Glutamatergic neuron (in vitro differentiated cells): ENCODE results near the gene RGL1. TPM values are rescaled to one million over a fixed set of nuclear protein-coding genes. Genes with fewer than 3 reads are reported as not detected.
A peak's percentile ranks its signal among the peaks of the same experiment; 100 is the strongest.

ENCODE experiments used
- DNase-seq: peaks from one replicate; pipeline ENCODE4 v3.0.0; 2022
- H3K27ac Mint-ChIP-seq: one replicate; pipeline ENCODE4 v1.8.0; 2020; ENCODE audit warnings: mild to moderate bottlenecking, mixed read lengths, inconsistent platforms; ENCODE audit not compliant: unreplicated experiment
- H3K27me3 Mint-ChIP-seq: one replicate; pipeline ENCODE4 v1.8.0; 2020; ENCODE audit warnings: mild to moderate bottlenecking, moderate library complexity, mixed read lengths, inconsistent platforms; ENCODE audit not compliant: unreplicated experiment
- H3K36me3 Mint-ChIP-seq: one replicate; pipeline ENCODE4 v1.8.0; 2020; ENCODE audit warnings: mild to moderate bottlenecking, mixed read lengths, inconsistent platforms; ENCODE audit not compliant: unreplicated experiment
- H3K4me1 Mint-ChIP-seq: one replicate; pipeline ENCODE4 v1.8.0; 2020; ENCODE audit warnings: mild to moderate bottlenecking, low read depth, mixed read lengths, inconsistent platforms; ENCODE audit not compliant: unreplicated experiment
- H3K4me3 Mint-ChIP-seq: one replicate; pipeline ENCODE4 v1.8.0; 2020; ENCODE audit warnings: mild to moderate bottlenecking, mixed read lengths, inconsistent platforms; ENCODE audit not compliant: unreplicated experiment
- H3K9me3 Mint-ChIP-seq: one replicate; pipeline ENCODE4 v1.8.0; 2020; ENCODE audit warnings: mild to moderate bottlenecking, moderate library complexity, mixed read lengths, inconsistent platforms; ENCODE audit not compliant: unreplicated experiment
- CTCF ChIP-seq: fragments of 200-600 bp; sonication (generic); IDR thresholded peaks from one replicate; pipeline ENCODE4 v1.5.0; 2021; ENCODE audit not compliant: partially characterized antibody, unreplicated experiment
- total RNA-seq: library from RNA; stranded (reverse); fragmentation: NEBNext Ultra II Directional; extraction: Animal tissue kit (Norgen Biotek cat#: 25700); gene quantifications from one replicate; pipeline ENCODE4 v1.2.1, GENCODE V29; 2021; ENCODE audit not compliant: unreplicated experiment

The RGL1 gene
- total RNA-seq, 1 donor from 2014 or later, result 4.9 TPM

- DNase-seq, result no peak
- no peak for TF ChIP-seq CTCF
- no peaks in the 10 kb centered on the region for H3K36me3 Mint-ChIP-seq
- H3K9me3 Mint-ChIP-seq, result peaks cover 6% of the 10 kb centered on the region
- peaks cover 4% of the 10 kb centered on the region for H3K27me3 Mint-ChIP-seq
- peaks cover 10% of the 10 kb centered on the region for H3K4me1 Mint-ChIP-seq
- H3K27ac Mint-ChIP-seq, result no peak overlapping the region
- no peak overlapping the region for H3K4me3 Mint-ChIP-seq
Observed at GRCh38 chr1:183925947-183926346, 121.0 kb downstream of the RGL1 start.

- H3K27me3 Mint-ChIP-seq, result peaks cover 4% of the 10 kb centered on the region
- no peak for TF ChIP-seq CTCF
- no peak overlapping the region for H3K27ac Mint-ChIP-seq
- H3K36me3 Mint-ChIP-seq, result no peaks in the 10 kb centered on the region
- DNase-seq, result no peak
- H3K4me1 Mint-ChIP-seq, result peaks cover 20% of the 10 kb centered on the region
- no peak overlapping the region for H3K4me3 Mint-ChIP-seq
- peaks cover 6% of the 10 kb centered on the region for H3K9me3 Mint-ChIP-seq
Observed at GRCh38 chr1:183926983-183927382, 122.1 kb downstream of the RGL1 start.

- Mint-ChIP-seq H3K9me3 (peaks cover 2% of the 10 kb centered on the region), H3K36me3 (no peaks in the 10 kb centered on the region), H3K27me3 (peaks cover 2% of the 10 kb centered on the region), H3K4me1 (peaks cover 26% of the 10 kb centered on the region), H3K4me3 (peak overlapping the region; percentile 12), H3K27ac (no peak overlapping the region)
- DNase-seq, result no peak
- TF ChIP-seq CTCF, result no peak
Observed at GRCh38 chr1:183931646-183932271, 126.8 kb downstream of the RGL1 start.

- Mint-ChIP-seq H3K9me3 (peaks cover 2% of the 10 kb centered on the region), H3K36me3 (no peaks in the 10 kb centered on the region), H3K27me3 (peaks cover 6% of the 10 kb centered on the region), H3K4me3 (no peak overlapping the region), H3K4me1 (peaks cover 26% of the 10 kb centered on the region), H3K27ac (no peak overlapping the region)
- no peak for DNase-seq
- no peak for TF ChIP-seq CTCF
Observed at GRCh38 chr1:183932412-183932811, 127.5 kb downstream of the RGL1 start.

DNA sequence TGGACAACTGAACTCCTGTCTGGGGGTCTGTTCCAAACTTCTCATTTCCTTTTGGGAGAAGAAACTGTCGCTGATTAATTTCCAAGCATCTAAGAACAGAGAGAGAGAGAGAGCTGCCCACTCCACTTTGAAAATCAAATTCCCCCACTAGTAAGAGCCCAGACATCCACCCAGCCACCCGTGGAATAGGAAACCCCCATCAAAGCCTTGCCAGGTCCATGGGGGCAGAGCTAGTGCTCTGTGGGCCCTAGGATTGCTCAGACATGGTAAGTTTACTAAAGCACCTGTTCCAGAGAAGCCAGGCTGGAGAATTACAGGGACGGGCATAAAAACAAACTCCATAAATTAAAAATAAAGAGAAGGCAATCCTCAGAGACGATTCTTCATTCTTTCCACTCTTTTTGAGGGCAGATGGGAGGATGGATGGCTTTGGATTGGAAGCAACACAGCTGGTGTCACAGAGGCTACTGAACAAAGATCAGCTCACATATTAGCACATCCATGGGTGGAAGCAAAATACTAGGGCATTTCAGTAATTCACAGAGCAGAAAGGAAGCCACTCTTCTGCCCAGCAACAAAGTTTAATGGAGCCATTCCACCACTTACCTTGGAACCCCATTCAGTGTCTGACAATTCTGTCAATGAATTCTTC, 128.7 kb downstream of the RGL1 start:
- Mint-ChIP-seq H3K27me3 (peaks cover 6% of the 10 kb centered on the region), H3K36me3 (no peaks in the 10 kb centered on the region), H3K9me3 (peaks cover 2% of the 10 kb centered on the region), H3K4me1 (peaks cover 26% of the 10 kb centered on the region), H3K4me3 (no peak overlapping the region), H3K27ac (no peak overlapping the region)
- no peak for TF ChIP-seq CTCF
- DNase-seq, result no peak
